HepG2 (cell line): ENCODE results near the gene ZNRD2. TPM values are rescaled to one million over a fixed set of nuclear protein-coding genes. Genes with fewer than 3 reads are reported as not detected.

Experiments
- BCL6 ChIP-seq: IDR thresholded peaks from 2 replicates; pipeline ENCODE4 v1.6.1; 2016; ENCODE audit warnings: missing genetic modification reagents, missing compliant biosample characterization
- EP300 ChIP-seq, 3 experiments: sonication (generic) in 1 of 3; formaldehyde crosslinking in 1 of 3; IDR thresholded peaks; 2 replicates each; pipeline versions ENCODE4 v1.5.1 to v1.6.1; 2011 to 2020; ENCODE audit warnings: low read depth in 2 of 3, low read length in 2 of 3, borderline replicate concordance in 1 of 3, improper control_type of control experiment in 1 of 3, mild to moderate bottlenecking in 1 of 3, missing genetic modification reagents in 1 of 3, moderate library complexity in 1 of 3
- ERF ChIP-seq: IDR thresholded peaks from 2 replicates; pipeline ENCODE4 v1.6.1; 2018; ENCODE audit warnings: missing biosample characterization, missing genetic modification reagents
- HDAC2 ChIP-seq: sonication (generic); formaldehyde crosslinking; IDR thresholded peaks from 2 replicates; pipeline ENCODE4 v1.4.0; 2020; ENCODE audit warnings: missing genetic modification reagents
- HES4 ChIP-seq: sonication (generic); formaldehyde crosslinking; IDR thresholded peaks from 2 replicates; pipeline ENCODE4 v1.9.0; 2021; ENCODE audit warnings: mild to moderate bottlenecking, missing genetic modification reagents, borderline replicate concordance
- JUND ChIP-seq: sonication (generic); formaldehyde crosslinking; IDR thresholded peaks from 2 replicates; pipeline ENCODE4 v1.8.0; 2022; ENCODE audit warnings: mild to moderate bottlenecking, missing genetic modification reagents
- LCORL ChIP-seq, 2 experiments: fragments of 450-650 bp in 1 of 2; sonication (generic) in 1 of 2; formaldehyde crosslinking in 1 of 2; IDR thresholded peaks; 2 replicates each; pipeline versions ENCODE4 v1.5.0 to v1.6.1; 2017 to 2020; ENCODE audit warnings: antibody characterized with exemption in 1 of 2, missing genetic modification reagents in 1 of 2
- MAX ChIP-seq: IDR thresholded peaks from 2 replicates; pipeline ENCODE4 v1.6.1; 2012; ENCODE audit warnings: inconsistent platforms
- NFYB ChIP-seq: sonication (generic); formaldehyde crosslinking; IDR thresholded peaks from 2 replicates; pipeline ENCODE4 v1.4.0; 2020; ENCODE audit warnings: missing genetic modification reagents
- POGZ ChIP-seq: sonication (generic); formaldehyde crosslinking; IDR thresholded peaks from 2 replicates; pipeline ENCODE4 v1.4.0; 2020; ENCODE audit warnings: mild to moderate bottlenecking, missing genetic modification reagents
- THAP7 ChIP-seq: sonication (generic); formaldehyde crosslinking; IDR thresholded peaks from 2 replicates; pipeline ENCODE4 v1.8.1; 2023; ENCODE audit warnings: mild to moderate bottlenecking, missing genetic modification reagents
- ZBTB25 ChIP-seq: IDR thresholded peaks from 2 replicates; pipeline ENCODE4 v1.6.1; 2018; ENCODE audit warnings: missing genetic modification reagents
- ZBTB3 ChIP-seq: sonication (generic); formaldehyde crosslinking; IDR thresholded peaks from 2 replicates; pipeline ENCODE4 v1.4.0; 2020; ENCODE audit warnings: low read depth, mild to moderate bottlenecking, moderate library complexity, missing genetic modification reagents, borderline replicate concordance
- ZBTB43 ChIP-seq: sonication (generic); formaldehyde crosslinking; conservative IDR thresholded peaks from 2 replicates; pipeline ENCODE4 v1.4.0; 2020; ENCODE audit warnings: missing genetic modification reagents
- ZNF136 ChIP-seq: sonication (generic); formaldehyde crosslinking; IDR thresholded peaks from 2 replicates; pipeline ENCODE4 v1.8.1; 2022; ENCODE audit warnings: low read depth, mild to moderate bottlenecking, moderate library complexity, missing genetic modification reagents
- ZNF280B ChIP-seq: sonication (generic); formaldehyde crosslinking; IDR thresholded peaks from 2 replicates; pipeline ENCODE4 v1.5.0; 2020; ENCODE audit warnings: missing genetic modification reagents, mild to moderate bottlenecking, borderline replicate concordance
- ZNF333 ChIP-seq: sonication (generic); formaldehyde crosslinking; IDR thresholded peaks from 2 replicates; pipeline ENCODE4 v1.4.0; 2020; ENCODE audit warnings: mild to moderate bottlenecking, missing genetic modification reagents, borderline replicate concordance
- ZNF432 ChIP-seq: sonication (generic); formaldehyde crosslinking; IDR thresholded peaks from 2 replicates; pipeline ENCODE4 v1.5.0; 2020; ENCODE audit warnings: missing genetic modification reagents, mild to moderate bottlenecking, borderline replicate concordance
- ZNF558 ChIP-seq: sonication (generic); formaldehyde crosslinking; IDR thresholded peaks from 2 replicates; pipeline ENCODE4 v1.9.0; 2022; ENCODE audit warnings: mild to moderate bottlenecking, missing genetic modification reagents, borderline replicate concordance
- ZNF709 ChIP-seq: sonication (generic); formaldehyde crosslinking; IDR thresholded peaks from 2 replicates; pipeline ENCODE4 v1.5.0; 2020; ENCODE audit warnings: mild to moderate bottlenecking, missing genetic modification reagents
- polyA plus RNA-seq, 8 experiments: library from polyadenylated mRNA; depleted of rRNA in 3 of 8; stranded (reverse) in 7 of 8; unstranded in 1 of 8; fragments of >200 nt; fragmentation: Illumina TruSeq in 4 of 8; extraction: Trizol in 4 of 8; gene quantifications; 2 replicates each; pipeline versions ENCODE4 v1.2.1 to v1.2.3, GENCODE V29; 2011 to 2016; ENCODE audit warnings: low read depth in 4 of 8, missing spikeins in 1 of 8, mixed read lengths in 1 of 8; ENCODE audit not compliant: insufficient read depth in 1 of 8
- total RNA-seq, 5 experiments: library from RNA; depleted of rRNA; stranded (reverse); fragments of >200 nt; fragmentation: Illumina TruSeq; extraction: Trizol; gene quantifications; 2 replicates each; pipeline ENCODE4 v1.2.3, GENCODE V29; 2016; ENCODE audit warnings: low read depth in 1 of 5

ZNRD2 gene
- total and polyA plus RNA-seq, 2 of the 13 experiments (the other 11 are each of a cell fraction or from before 2014, with no cell fraction given) = 29.2 to 34.0 TPM

- TF ChIP-seq HDAC2 (CRISPR knock-in tag) = peak; percentile 68
- TF ChIP-seq LCORL (IDR thresholded peaks at IDR 0.05) = no peak
- TF ChIP-seq LCORL (CRISPR knock-in tag; IDR thresholded peaks at IDR 0.05) = peak; percentile 81
- TF ChIP-seq ZBTB43 = no peak
- TF ChIP-seq POGZ (CRISPR knock-in tag) = no peak; the same call in 1 of the 2 replicates
- no peak for TF ChIP-seq ZBTB25 (CRISPR knock-in tag)
- no peak for TF ChIP-seq THAP7 (CRISPR knock-in tag)
- peak; percentile 34; the same call in 1 of the 2 replicates for TF ChIP-seq ZBTB3
- TF ChIP-seq BCL6 = peak; percentile 57; the same call in 1 of the 2 replicates
- no peak for TF ChIP-seq ZNF558 (CRISPR knock-in tag)
- TF ChIP-seq ERF = no peak
- no peak for TF ChIP-seq ZNF432
- peak; percentile 48; the same call in 1 of the 2 replicates for TF ChIP-seq JUND (CRISPR knock-in tag)
- no peak for TF ChIP-seq ZNF136 (CRISPR knock-in tag)
- TF ChIP-seq NFYB (CRISPR knock-in tag) = no peak
- no peak for TF ChIP-seq HES4
- no peak for TF ChIP-seq ZNF709 (CRISPR knock-in tag)
- peak in 1 of 2 experiments; percentile 54; a peak in 1 of 4 replicates for TF ChIP-seq EP300 (IDR thresholded peaks at IDR 0.05; ENCODE audit: low read depth in 2 of 2, low read length in 2 of 2)
- TF ChIP-seq EP300 (CRISPR knock-in tag; IDR thresholded peaks at IDR 0.05; ENCODE audit: borderline replicate concordance) = peak; percentile 51; the same call in 1 of the 2 replicates
- no peak for TF ChIP-seq ZNF280B
- TF ChIP-seq MAX = peak; percentile 44
- TF ChIP-seq ZNF333 = no peak
Measured at GRCh38 chr11:65529475-65530156, 40.7 kb upstream of the ZNRD2 start (continued).
